Measurements from ENCODE around the gene CASP5. TPM values are rescaled to one million over a fixed set of nuclear protein-coding genes. Genes with fewer than 3 reads are reported as not detected.
"Not testable (repeated sequence)": the region's sequence is repeated elsewhere in the genome, so short reads cannot be mapped to it uniquely, and the experiment has no call there.

The CASP5 gene
- total RNA-seq = not detected
- long read RNA-seq = 0 reads

DNA sequence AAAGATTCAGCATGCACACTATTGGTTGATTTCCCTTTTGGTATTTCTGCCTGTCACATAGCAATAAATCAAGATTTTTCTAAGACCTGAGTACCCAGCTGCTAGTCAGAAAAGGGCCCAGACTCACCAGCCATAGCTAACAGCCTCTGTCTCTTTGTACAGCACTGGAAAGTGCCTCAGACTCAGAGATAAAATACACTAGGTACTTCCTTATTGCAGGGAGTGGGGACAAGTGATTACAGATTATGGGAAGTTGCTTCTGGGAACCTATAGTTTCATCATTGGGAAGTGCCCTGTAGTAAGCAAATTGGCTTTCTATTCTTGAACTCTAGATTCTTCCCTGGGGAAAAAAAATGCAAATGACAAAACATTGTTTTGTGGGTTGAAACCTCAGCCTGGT, at the start of gene CASP5:
CASP5 (minus strand) TSS at position 166 of the 400 bp plus-strand sequence; CDS start at position 134, 32 bp downstream.
- intact Hi-C loops (cut with micrococcal nuclease) = no loop called here
- DNase-seq = no peak
- ATAC-seq = peak; percentile 53

DNA sequence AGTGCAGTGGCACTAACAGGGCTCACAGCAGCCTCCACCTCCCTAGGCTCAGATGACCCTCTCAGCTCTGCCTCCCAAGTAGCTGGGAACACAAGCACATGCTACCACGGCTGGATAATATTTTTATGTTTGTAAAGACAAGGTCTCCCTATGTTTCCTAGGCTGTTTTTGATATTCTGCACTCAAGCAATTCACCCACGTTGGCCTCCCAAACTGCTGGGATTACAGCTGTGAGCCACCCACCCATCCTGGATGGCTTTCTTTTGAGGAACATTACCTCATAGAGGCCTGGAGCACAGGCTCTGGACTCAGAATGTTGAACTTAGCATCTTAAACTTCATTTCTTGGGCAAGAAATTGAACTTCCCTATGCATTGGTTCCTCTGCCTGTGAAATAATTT, 49.1 kb upstream of the CASP5 start:
- not testable (repeated sequence) for DNase-seq

GRCh38 chr11:105071089-105071732, 48.2 kb upstream of the CASP5 start:
- no peak for DNase-seq
- no peak for ATAC-seq
- intact Hi-C loops (cut with micrococcal nuclease) = no loop called here

More for the DNA sequence above, 49.1 kb upstream of the CASP5 start:
- intact Hi-C loops (cut with micrococcal nuclease); ATAC-seq: not testable (repeated sequence)

GRCh38 chr11:105070306-105070705, 47.3 kb upstream of the CASP5 start:
- no peak for DNase-seq
- ATAC-seq = no peak
- intact Hi-C loops (cut with micrococcal nuclease) = no loop called here

DNA sequence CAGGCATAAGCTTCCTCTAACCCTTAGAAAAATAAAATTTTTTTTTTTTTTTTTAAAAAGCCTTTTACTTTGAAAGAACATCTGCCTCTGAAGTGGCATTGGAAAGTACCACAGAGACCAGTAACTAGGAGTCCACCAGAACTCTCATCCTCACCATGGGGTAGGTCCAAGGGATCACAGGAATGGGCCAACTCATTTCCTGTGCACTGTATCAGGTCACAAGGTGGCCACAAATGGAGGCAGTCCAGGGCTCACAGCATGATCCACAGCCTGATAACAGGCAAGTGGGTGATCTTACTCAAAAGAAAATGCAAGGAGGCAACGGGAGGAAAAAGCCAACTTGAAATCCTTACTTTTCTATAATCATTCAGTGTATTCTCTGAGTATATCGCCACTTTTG, 46.8 kb upstream of the CASP5 start:
- intact Hi-C loops (cut with micrococcal nuclease); DNase-seq; ATAC-seq: not testable (repeated sequence)

GRCh38 chr11:105063245-105063941, 40.4 kb upstream of the CASP5 start:
- intact Hi-C loops (cut with micrococcal nuclease); ATAC-seq; DNase-seq: not testable (repeated sequence)

- DNase-seq (no peak), ATAC-seq (no peak)
- intact Hi-C loops (cut with micrococcal nuclease) = no loop called here
Measured at GRCh38 chr11:105057432-105057831, 34.5 kb upstream of the CASP5 start.

DNA sequence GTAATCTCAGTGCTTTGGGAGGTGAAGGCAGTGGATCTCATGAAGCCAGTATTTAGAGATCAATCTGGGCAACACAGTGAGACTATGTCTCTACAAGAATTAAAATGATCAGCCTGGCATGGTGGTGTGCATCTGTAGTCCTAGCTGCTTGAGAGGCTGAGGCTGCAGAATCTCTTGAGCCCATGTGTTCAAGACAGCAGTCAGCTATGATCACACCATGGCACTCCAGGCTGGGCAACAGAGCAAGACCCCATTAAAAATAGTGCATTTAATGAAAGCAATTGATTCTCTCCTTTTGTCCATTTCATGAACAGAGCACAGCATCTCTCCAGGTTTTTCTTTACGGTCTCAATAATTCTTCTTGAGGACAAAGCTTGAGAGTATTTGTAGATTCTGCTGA, 33.5 kb upstream of the CASP5 start:
- intact Hi-C loops (cut with micrococcal nuclease) = no loop called here
- ATAC-seq (no peak), DNase-seq (no peak)

- DNase-seq (no peak), ATAC-seq (no peak)
- intact Hi-C loops (cut with micrococcal nuclease) = no loop called here
Measured at GRCh38 chr11:105054723-105055493, 31.9 kb upstream of the CASP5 start.

DNA sequence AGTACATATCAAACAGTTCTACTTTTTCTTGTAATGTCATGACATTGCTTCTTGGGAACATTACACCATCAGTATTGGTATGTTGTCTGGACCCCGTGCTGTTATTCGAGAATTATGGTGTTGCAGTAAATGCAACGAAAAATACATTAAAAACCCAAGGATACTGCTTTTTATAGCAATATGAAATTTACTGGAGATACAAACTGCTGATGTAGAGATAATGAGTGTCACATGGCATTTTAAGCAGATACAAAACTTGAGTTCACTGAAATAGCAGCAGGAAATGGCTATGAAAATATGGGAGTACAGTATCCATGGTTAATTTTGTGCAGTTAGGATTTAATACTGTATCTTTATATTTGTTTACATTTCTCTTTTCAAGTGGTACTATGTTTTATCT, 29.5 kb upstream of the CASP5 start:
- intact Hi-C loops (cut with micrococcal nuclease) = no loop called here
- DNase-seq (no peak), ATAC-seq (no peak)

DNA sequence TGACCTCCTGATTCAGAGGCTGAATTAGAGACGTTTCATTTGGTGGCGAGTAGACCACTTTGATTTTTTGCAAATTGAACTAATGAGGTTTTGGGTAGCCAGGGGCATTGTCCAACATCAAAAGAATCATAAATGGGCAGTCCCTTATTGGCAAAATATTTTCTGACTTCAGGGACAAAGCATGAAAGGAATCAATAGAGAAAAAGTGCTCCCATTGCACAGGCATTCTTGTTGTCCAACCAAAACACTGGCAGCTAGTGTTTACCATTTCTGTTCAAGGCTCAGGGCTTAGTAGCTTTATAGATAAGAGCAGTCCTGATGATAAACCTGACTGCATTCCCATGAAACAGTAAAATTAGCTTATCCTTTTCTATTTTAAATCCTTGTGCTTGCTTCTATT, 28.6 kb upstream of the CASP5 start:
- no peak for ATAC-seq
- intact Hi-C loops (cut with micrococcal nuclease) = no loop called here
- no peak for DNase-seq

GRCh38 chr11:105049481-105049880, 26.5 kb upstream of the CASP5 start:
- intact Hi-C loops (cut with micrococcal nuclease) = no loop called here
- DNase-seq = no peak
- no peak for ATAC-seq

- intact Hi-C loops (cut with micrococcal nuclease) = no loop called here
- peak; percentile 52 for ATAC-seq
Measured at GRCh38 chr11:105046898-105047579, 24.1 kb upstream of the CASP5 start.

GRCh38 chr11:105045676-105046296, 22.8 kb upstream of the CASP5 start:
- DNase-seq = no peak
- ATAC-seq = peak; percentile 59
- intact Hi-C loops (cut with micrococcal nuclease) = no loop called here

More at GRCh38 chr11:105046898-105047579, 24.1 kb upstream of the CASP5 start:
- no peak for DNase-seq

GRCh38 chr11:105044557-105045524, 21.9 kb upstream of the CASP5 start, which contains the start of gene CARD16:
TSS of gene CARD16 (minus strand) at chr11:105045335. CDS start at chr11:105045297, 38 bp downstream.
- DNase-seq; intact Hi-C loops (cut with micrococcal nuclease): not testable (repeated sequence)
- peak; percentile 85 for ATAC-seq

GRCh38 chr11:105042178-105042577, 19.2 kb upstream of the CASP5 start:
- ATAC-seq = no peak
- no peak for DNase-seq
- intact Hi-C loops (cut with micrococcal nuclease) = no loop called here

GRCh38 chr11:105040703-105041102, 17.7 kb upstream of the CASP5 start:
- no peak for DNase-seq
- no peak for ATAC-seq
- intact Hi-C loops (cut with micrococcal nuclease) = no loop called here
